ENCODE data around the gene RBP7.
"Not testable (repeated sequence)": the region's sequence is repeated elsewhere in the genome, so short reads cannot be mapped to it uniquely, and the experiment has no call there.

Gene RBP7

DNA sequence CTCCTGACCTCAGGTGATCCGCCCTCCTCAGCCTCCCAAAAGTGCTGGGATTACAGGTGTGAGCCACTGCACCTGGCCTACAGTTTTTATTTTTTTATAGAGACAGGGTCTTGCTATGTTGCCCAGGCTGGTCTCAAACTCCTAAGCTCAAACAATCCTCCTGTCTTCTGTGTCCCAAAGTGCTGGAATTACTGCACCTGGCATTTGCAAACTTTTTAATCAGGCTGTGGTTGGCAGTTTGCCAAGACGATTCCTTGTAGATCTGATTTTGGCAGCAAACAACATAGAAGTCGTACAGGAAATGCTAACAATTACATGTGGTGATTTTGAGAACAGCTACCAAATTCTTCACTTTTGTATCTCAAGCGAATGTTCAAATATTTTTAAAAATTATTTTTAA is 10.1 kb downstream of the RBP7 start:
- no peaks in the 10 kb centered on the region for H3K4me1 ChIP-seq (ENCODE audit: control insufficient read depth, insufficient read depth, low read length)
- no peak overlapping the region for H3K4me3 ChIP-seq (ENCODE audit: low read length)
- H3K27me3 ChIP-seq (ENCODE audit: control insufficient read depth, insufficient read depth, low read length): no peaks in the 10 kb centered on the region
- H3K9ac ChIP-seq (ENCODE audit: low read length): no peak overlapping the region
- H3K36me3 ChIP-seq (ENCODE audit: control insufficient read depth, insufficient read depth, low read length): no peaks in the 10 kb centered on the region
- no peak overlapping the region for H3K27ac ChIP-seq (ENCODE audit: low read depth, low read length)

DNA sequence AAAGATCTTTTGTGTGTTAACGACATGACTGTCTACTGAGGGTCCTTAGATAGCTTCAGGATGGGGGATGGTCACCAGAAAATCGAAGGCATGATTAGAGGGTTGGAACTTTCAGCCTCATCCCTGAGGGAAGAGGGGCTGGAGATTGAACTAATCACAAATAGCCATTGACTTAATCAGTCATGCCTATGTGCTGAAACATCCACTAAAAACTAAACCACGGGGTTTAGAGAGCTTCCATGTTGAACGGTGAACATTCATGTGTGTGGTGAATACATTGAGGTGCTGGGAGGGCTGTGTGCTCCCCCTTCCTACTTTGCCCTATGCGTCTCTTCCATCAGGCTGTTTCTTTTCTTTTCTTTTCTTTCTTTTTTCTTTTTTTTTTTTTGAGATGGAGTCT is 17.0 kb downstream of the RBP7 start:
- no peak overlapping the region for H3K9ac ChIP-seq (ENCODE audit: low read length)
- H3K36me3 ChIP-seq (ENCODE audit: control insufficient read depth, insufficient read depth, low read length): no peaks in the 10 kb centered on the region
- no peaks in the 10 kb centered on the region for H3K4me1 ChIP-seq (ENCODE audit: control insufficient read depth, insufficient read depth, low read length)
- no peaks in the 10 kb centered on the region for H3K27me3 ChIP-seq (ENCODE audit: control insufficient read depth, insufficient read depth, low read length)
- no peak overlapping the region for H3K27ac ChIP-seq (ENCODE audit: low read depth, low read length)
- H3K4me3 ChIP-seq (ENCODE audit: low read length): no peak overlapping the region

DNA sequence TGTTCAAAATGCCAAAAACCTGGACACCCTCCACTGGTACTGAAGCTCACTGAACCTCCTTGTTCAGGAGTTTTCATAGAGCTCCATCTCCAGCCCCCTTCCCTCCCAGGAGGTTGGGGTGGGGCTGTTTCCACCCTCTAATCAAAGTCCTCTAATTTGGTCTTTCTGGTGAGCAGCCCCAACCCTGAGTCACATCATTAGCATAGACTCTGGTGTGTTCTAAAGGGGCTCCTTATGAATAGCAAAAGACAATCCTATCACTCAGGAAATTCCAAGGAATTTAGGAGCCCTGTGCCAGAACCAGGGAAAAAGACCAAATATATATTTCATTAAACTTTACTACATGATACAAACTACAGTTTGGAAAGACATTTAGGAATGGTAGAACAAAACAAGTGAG is 22.5 kb downstream of the RBP7 start:
- H3K36me3 ChIP-seq (ENCODE audit: control insufficient read depth, insufficient read depth, low read length): no peaks in the 10 kb centered on the region
- no peak overlapping the region for H3K27ac ChIP-seq (ENCODE audit: low read depth, low read length)
- H3K9ac ChIP-seq (ENCODE audit: low read length): no peak overlapping the region
- H3K4me1 ChIP-seq (ENCODE audit: control insufficient read depth, insufficient read depth, low read length): no peaks in the 10 kb centered on the region
- no peak overlapping the region for H3K4me3 ChIP-seq (ENCODE audit: low read length)
- no peaks in the 10 kb centered on the region for H3K27me3 ChIP-seq (ENCODE audit: control insufficient read depth, insufficient read depth, low read length)

DNA sequence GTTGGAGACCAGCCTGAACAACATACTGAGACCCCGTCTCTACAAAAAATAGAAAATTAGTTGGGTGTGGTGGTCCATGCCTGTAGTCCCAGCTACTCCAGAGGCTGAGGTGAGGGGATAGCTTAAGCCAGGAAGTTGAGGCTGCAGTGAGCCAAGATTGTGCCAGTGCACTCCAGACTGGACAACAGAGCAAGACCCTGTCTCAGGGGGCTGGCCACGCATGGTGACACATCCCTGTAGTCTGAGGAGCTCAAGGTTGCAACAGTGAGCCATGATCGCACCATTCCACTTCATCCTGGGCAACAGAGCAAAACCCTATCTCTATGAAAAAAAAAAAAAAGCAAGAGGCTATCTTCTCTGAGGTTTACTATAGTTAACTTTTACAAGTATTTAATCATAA is 23.1 kb downstream of the RBP7 start:
- no peak overlapping the region for H3K4me3 ChIP-seq (ENCODE audit: low read length)
- no peaks in the 10 kb centered on the region for H3K4me1 ChIP-seq (ENCODE audit: control insufficient read depth, insufficient read depth, low read length)
- no peaks in the 10 kb centered on the region for H3K36me3 ChIP-seq (ENCODE audit: control insufficient read depth, insufficient read depth, low read length)
- H3K27me3 ChIP-seq (ENCODE audit: control insufficient read depth, insufficient read depth, low read length): no peaks in the 10 kb centered on the region
- H3K27ac ChIP-seq (ENCODE audit: low read depth, low read length): no peak overlapping the region
- H3K9ac ChIP-seq (ENCODE audit: low read length): no peak overlapping the region

DNA sequence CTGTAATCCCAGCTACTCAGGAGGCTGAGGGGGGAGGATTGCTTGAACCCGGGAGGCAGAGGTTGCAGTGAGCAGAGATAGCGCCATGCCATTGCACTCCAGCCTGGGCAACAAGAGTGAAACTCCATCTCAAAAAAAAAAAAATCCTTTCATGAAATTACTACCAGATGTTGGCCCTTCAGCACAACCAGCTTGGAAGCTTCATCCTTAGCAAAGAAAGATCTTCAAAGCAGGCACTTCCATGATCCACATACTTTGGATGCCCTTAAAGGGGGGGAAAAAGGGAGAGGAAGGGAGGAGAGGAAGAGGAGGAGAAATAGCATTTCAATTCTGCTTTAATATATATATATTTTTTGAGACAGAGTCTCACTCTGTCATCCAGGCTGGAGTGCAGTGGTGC is 23.6 kb downstream of the RBP7 start:
- not testable (repeated sequence) for H3K27me3 ChIP-seq (ENCODE audit: control insufficient read depth, insufficient read depth, low read length); H3K4me3 ChIP-seq (ENCODE audit: low read length); H3K27ac ChIP-seq (ENCODE audit: low read depth, low read length); H3K9ac ChIP-seq (ENCODE audit: low read length); H3K4me1 ChIP-seq (ENCODE audit: control insufficient read depth, insufficient read depth, low read length); H3K36me3 ChIP-seq (ENCODE audit: control insufficient read depth, insufficient read depth, low read length)

DNA sequence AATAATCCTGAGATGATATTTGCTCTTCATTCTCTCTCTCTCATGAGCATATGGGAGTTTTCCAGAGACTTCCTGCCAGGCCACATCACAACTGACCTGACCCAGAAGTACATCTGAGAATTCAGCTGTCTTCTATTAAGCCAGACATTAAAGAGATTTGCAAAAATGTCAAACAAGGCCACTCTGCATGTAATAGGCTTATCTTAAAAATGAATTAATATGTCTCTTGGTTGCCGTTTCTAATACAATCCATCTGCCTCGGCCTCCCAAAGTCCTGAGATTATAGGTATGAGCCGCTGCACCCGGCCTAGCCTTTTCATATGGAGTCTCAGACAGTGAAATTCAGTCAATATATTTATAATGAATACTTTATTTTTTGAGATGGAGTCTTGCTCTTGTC is 25.0 kb downstream of the RBP7 start:
- not testable (repeated sequence) for H3K4me1 ChIP-seq (ENCODE audit: control insufficient read depth, insufficient read depth, low read length); H3K9ac ChIP-seq (ENCODE audit: low read length); H3K27ac ChIP-seq (ENCODE audit: low read depth, low read length); H3K27me3 ChIP-seq (ENCODE audit: control insufficient read depth, insufficient read depth, low read length); H3K36me3 ChIP-seq (ENCODE audit: control insufficient read depth, insufficient read depth, low read length); H3K4me3 ChIP-seq (ENCODE audit: low read length)

DNA sequence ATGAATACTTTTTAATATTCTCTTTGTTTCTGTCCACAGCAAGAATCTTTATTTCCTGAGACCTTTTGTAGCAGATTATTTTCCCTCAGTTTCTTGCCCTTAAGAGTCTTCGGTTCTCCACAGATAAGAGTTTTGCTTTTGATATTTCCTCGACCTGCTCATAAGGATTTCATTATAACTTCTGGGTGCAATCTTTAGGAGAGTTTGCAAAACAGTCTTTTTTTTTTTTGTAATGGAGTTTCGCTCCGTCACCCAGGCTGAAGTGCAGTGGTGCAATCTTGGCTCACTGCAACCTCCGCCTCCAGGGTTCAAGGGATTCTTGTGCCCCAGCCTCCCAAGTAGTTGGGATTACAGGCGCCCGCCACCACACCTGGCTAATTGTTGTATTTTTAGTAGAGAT is 25.6 kb downstream of the RBP7 start:
- Histone ChIP-seq H3K4me1 (ENCODE audit: control insufficient read depth, insufficient read depth, low read length) (no peaks in the 10 kb centered on the region), H3K36me3 (ENCODE audit: control insufficient read depth, insufficient read depth, low read length) (no peaks in the 10 kb centered on the region), H3K9ac (ENCODE audit: low read length) (no peak overlapping the region), H3K27ac (ENCODE audit: low read depth, low read length) (no peak overlapping the region), H3K4me3 (ENCODE audit: low read length) (no peak overlapping the region), H3K27me3 (ENCODE audit: control insufficient read depth, insufficient read depth, low read length) (no peaks in the 10 kb centered on the region)

DNA sequence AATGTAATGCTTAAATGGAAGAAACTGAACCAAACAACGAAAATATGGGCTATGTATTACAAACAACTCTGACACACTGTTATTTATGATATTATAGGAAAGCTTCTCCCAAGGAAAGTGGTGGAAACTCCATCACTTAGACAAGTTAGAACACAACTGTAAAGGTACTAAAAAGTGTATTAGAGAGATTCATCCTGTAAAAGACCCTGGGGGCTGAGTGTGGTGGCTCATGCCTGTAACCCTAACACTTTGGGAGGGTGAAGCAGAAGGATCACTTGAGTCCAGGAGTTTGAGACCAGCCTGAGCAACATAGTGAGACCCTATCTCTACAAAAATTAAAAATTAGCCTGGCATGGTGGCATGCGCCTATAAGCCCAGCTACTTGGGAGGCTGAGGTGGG is 28.3 kb downstream of the RBP7 start:
- H3K4me1 ChIP-seq (ENCODE audit: control insufficient read depth, insufficient read depth, low read length): no peaks in the 10 kb centered on the region
- H3K27me3 ChIP-seq (ENCODE audit: control insufficient read depth, insufficient read depth, low read length): no peaks in the 10 kb centered on the region
- no peak overlapping the region for H3K27ac ChIP-seq (ENCODE audit: low read depth, low read length)
- H3K4me3 ChIP-seq (ENCODE audit: low read length): no peak overlapping the region
- H3K9ac ChIP-seq (ENCODE audit: low read length): no peak overlapping the region
- H3K36me3 ChIP-seq (ENCODE audit: control insufficient read depth, insufficient read depth, low read length): no peaks in the 10 kb centered on the region

DNA sequence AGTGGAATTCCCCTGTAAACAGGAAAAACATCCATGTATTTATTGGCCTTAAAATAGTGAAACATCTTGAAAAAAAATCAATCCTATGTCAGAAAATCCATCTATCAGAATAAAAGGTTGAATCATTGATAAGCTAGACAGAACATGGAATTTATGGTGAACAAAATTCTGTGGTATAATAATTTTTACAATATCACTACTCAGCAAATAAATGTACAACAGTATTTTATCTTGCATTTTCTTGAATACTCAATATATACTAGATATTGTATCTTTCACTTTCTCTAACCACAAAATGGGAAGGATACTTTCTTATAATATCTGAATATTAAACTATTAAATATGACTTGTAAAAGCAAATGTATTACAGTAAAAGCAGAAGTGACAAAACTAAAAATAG is 30.0 kb downstream of the RBP7 start:
- no peak overlapping the region for H3K4me3 ChIP-seq (ENCODE audit: low read length)
- no peak overlapping the region for H3K27ac ChIP-seq (ENCODE audit: low read depth, low read length)

DNA sequence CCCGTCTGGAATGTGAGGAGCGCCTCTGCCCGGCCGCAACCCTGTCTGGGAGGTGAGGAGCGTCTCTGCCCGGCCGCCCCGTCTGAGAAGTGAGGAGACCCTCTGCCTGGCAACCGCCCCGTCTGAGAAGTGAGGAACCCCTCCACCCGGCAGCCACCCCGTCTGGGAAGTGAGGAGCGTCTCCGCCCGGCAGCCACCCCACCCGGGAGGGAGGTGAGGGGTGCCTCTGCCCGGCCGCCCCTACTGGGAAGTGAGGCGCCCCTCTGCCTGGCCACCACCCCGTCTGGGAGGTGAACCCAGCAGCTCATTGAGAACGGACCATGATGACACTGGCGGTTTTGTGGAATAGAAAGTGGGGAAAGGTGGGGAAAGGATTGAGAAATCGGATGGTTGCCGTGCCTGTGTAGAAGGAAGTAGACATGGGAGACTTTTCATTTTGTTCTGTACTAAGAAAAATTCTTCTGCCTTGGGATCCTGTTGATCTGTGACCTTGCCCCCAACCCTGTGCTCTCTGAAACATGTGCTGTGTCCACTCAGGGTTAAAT is 32.0 kb downstream of the RBP7 start:
- not testable (repeated sequence) for H3K4me1 ChIP-seq (ENCODE audit: control insufficient read depth, insufficient read depth, low read length); H3K36me3 ChIP-seq (ENCODE audit: control insufficient read depth, insufficient read depth, low read length); H3K4me3 ChIP-seq (ENCODE audit: low read length); H3K27ac ChIP-seq (ENCODE audit: low read depth, low read length); H3K27me3 ChIP-seq (ENCODE audit: control insufficient read depth, insufficient read depth, low read length); H3K9ac ChIP-seq (ENCODE audit: low read length)

More for the DNA sequence above, 30.0 kb downstream of the RBP7 start:
- Histone ChIP-seq H3K27me3 (ENCODE audit: control insufficient read depth, insufficient read depth, low read length) (no peaks in the 10 kb centered on the region), H3K4me1 (ENCODE audit: control insufficient read depth, insufficient read depth, low read length) (no peaks in the 10 kb centered on the region), H3K36me3 (ENCODE audit: control insufficient read depth, insufficient read depth, low read length) (no peaks in the 10 kb centered on the region), H3K9ac (ENCODE audit: low read length) (no peak overlapping the region)

DNA sequence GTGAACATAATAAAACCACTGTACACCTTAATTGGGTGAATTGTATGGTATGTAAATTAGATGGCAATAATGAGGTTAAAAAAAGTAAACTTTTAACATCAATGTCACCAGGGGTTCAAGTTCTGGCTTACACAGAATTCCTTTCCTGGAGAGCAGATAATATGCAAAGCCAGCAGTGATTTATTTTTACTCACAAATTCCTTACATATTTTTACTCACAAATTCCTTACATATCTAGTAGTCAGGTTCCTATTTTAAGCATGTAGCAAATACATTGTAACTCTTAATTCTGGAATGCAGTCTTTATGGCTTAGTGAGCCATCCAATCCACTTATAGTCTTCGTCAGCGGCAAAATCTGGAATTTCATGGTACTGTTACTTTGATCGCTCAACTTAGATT is 34.4 kb downstream of the RBP7 start:
- Histone ChIP-seq H3K4me3 (ENCODE audit: low read length) (no peak overlapping the region), H3K36me3 (ENCODE audit: control insufficient read depth, insufficient read depth, low read length) (no peaks in the 10 kb centered on the region), H3K9ac (ENCODE audit: low read length) (no peak overlapping the region), H3K27me3 (ENCODE audit: control insufficient read depth, insufficient read depth, low read length) (no peaks in the 10 kb centered on the region), H3K4me1 (ENCODE audit: control insufficient read depth, insufficient read depth, low read length) (peaks cover 5% of the 10 kb centered on the region), H3K27ac (ENCODE audit: low read depth, low read length) (no peak overlapping the region)

DNA sequence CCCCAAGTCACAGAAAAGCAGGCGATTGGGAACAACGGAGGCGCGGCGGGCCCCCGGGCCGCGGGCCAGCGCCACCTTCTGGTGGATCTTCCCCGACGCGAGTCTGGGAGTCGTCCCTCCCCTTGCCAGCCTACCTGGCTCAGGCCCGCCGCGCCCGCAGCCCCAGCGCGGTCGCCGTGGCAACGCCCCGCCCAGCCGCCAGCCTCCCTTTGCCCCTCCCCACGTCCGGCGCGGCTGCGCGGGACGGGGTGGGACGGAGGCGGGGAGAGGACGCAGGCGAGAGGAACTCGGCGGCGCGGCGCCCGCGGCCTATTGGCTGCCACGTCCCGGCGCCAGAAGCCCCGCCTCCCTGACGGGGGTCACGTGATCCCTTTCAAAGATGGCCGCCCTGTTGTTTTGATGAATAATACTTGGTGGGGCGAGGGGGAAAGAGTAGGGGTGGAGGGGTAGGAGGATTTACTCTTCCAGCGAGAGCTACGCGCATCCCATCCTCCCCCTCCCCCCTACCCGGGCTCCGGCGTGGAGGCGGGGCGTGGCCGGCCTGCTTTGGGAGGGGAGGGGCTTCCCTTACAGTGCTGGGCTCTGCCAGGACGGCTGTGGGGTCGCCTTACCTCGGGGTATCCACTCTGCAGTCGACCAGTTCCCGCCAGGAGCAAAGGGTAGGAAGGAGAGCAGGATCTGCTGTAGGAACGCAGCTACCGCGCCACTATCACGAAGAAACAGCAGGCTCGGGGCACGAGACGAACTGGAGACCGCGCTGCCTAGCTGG is 35.7 kb downstream of the RBP7 start, which contains the start of gene UBE4B:
Gene UBE4B (plus strand): TSS at position 369 of the 769 bp plus-strand sequence. CDS start 713 bp downstream, outside the sequence.
- peak within 1 kb of the TSS; percentile 95 for H3K4me3 ChIP-seq (ENCODE audit: low read length)
- peaks cover 5% of the 10 kb centered on the region for H3K4me1 ChIP-seq (ENCODE audit: control insufficient read depth, insufficient read depth, low read length)
- peak within 1 kb of the TSS; percentile 77 for H3K9ac ChIP-seq (ENCODE audit: low read length)
- no peaks in the 10 kb centered on the region for H3K27me3 ChIP-seq (ENCODE audit: control insufficient read depth, insufficient read depth, low read length)
- H3K36me3 ChIP-seq (ENCODE audit: control insufficient read depth, insufficient read depth, low read length): peaks cover 3% of the 10 kb centered on the region
- H3K27ac ChIP-seq (ENCODE audit: low read depth, low read length): peak within 1 kb of the TSS; percentile 98

DNA sequence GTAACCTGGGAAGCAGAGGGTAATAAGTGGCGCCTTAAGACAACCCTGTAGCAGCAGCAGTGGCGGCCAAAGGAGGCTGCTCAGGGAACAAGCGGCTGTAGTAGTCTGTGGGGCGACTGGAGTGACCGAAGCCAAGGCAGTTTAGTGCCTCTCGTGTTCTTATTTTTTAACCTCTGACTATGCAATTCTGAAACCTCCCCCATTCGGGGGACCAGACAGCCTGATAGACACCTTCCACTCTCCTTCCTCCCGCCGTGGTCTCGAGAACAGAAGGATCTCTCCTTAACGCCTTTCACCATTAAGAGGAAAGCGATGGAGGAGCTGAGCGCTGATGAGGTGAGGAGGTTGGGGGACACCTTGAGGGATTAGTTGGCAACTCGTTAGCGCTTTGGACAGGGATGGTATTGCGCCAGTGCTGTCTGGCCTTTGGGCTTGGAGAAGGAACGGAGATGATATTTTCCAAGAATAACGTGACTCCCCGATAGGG is 36.4 kb downstream of the RBP7 start:
- H3K4me3 ChIP-seq (ENCODE audit: low read length): peak overlapping the region; percentile 95
- peaks cover 3% of the 10 kb centered on the region for H3K36me3 ChIP-seq (ENCODE audit: control insufficient read depth, insufficient read depth, low read length)
- H3K27ac ChIP-seq (ENCODE audit: low read depth, low read length): peak overlapping the region; percentile 98
- peaks cover 5% of the 10 kb centered on the region for H3K4me1 ChIP-seq (ENCODE audit: control insufficient read depth, insufficient read depth, low read length)
- H3K27me3 ChIP-seq (ENCODE audit: control insufficient read depth, insufficient read depth, low read length): no peaks in the 10 kb centered on the region
- H3K9ac ChIP-seq (ENCODE audit: low read length): peak overlapping the region; percentile 77
